Esophagus squamous epithelium (tissue), 5 donors: Measurements from ENCODE around the gene ADAM19. TPM values are rescaled to one million over a fixed set of nuclear protein-coding genes. Genes with fewer than 3 reads are reported as not detected.
A peak's percentile ranks its signal among the peaks of the same experiment; 100 is the strongest.

Experiments
- DNase-seq: peaks from one replicate; lab custom pipeline; 2025; lab: John Stamatoyannopoulos, UW
- H3K27ac ChIP-seq, 4 donors: fragments of 200-600 bp; sonication (generic); one replicate each; pipeline ENCODE4 v1.5.1; 2016 to 2019; ENCODE audit warnings: mild to moderate bottlenecking in 1 of 4
- H3K27me3 ChIP-seq, 4 donors: fragments of 200-600 bp; sonication (generic); 1 replicate in 3 of 4; 2 replicates in 1 of 4; pipeline versions ENCODE4 v1.5.1 to v1.6.0; 2017 to 2021; ENCODE audit warnings: antibody characterized with exemption in 1 of 4
- H3K36me3 ChIP-seq, 3 donors: fragments of 200-600 bp; sonication (generic); one replicate each; pipeline ENCODE4 v1.5.1; 2016 to 2019
- H3K4me1 ChIP-seq, 3 donors: fragments of 200-600 bp; sonication (generic); one replicate each; pipeline ENCODE4 v1.5.1; 2017 to 2019
- H3K4me3 ChIP-seq, 4 donors: fragments of 200-600 bp; sonication (generic); 1 replicate in 3 of 4; 2 replicates in 1 of 4; pipeline ENCODE4 v1.5.1; 2016 to 2019; ENCODE audit warnings: mild to moderate bottlenecking in 2 of 4, moderate library complexity in 1 of 4
- H3K9me3 ChIP-seq, 3 donors: fragments of 200-600 bp; sonication (generic); one replicate each; pipeline ENCODE4 v1.5.1; 2016 to 2019
- CTCF ChIP-seq, 6 experiments: fragments of 450-650 bp in 4 of 6; fragments of 200-600 bp in 2 of 6; sonication (generic) in 2 of 6; IDR thresholded peaks; one replicate each; pipeline ENCODE4 v1.5.1; 2016 to 2019; ENCODE audit warnings: antibody characterized with exemption in 6 of 6, mild to moderate bottlenecking in 4 of 6, moderate library complexity in 4 of 6
- POLR2A ChIP-seq, 4 donors: fragments of 450-650 bp; IDR thresholded peaks; one replicate each; pipeline ENCODE4 v1.6.1; 2017; ENCODE audit warnings: antibody characterized with exemption in 4 of 4, mild to moderate bottlenecking in 4 of 4, moderate library complexity in 3 of 4
- WGBS, 2 donors: methylation state at CpG; one replicate each; pipeline ENCODE4 v1.1.5; 2018; 5-methylcytosine and 5-hydroxymethylcytosine counted together
- intact Hi-C: fragments of 100-400 bp; cut with DNase I; formaldehyde crosslinking; loops from one replicate; pipeline ENCODE4 v1.15.0; 2022
- total RNA-seq, 4 donors: library from RNA; depleted of rRNA; stranded (reverse); fragments of >200 nt; gene quantifications; one replicate each; pipeline ENCODE4 v1.1.0, GENCODE V29; 2016
- donor health status: DM: yes; HTN: yes; CAD: no.

Gene ADAM19
- total RNA-seq, 4 donors from 2014 or later = 1.9 to 11.6 (median 4.3) TPM

GRCh38 chr5:157532022-157532421 lies 43.6 kb downstream of the ADAM19 start:
- intact Hi-C loops = no loop called here
- DNase-seq = no peak
- 80 to 83% methylated on average over 4 to 5 of the region's 5 CpGs for WGBS, 2 donors
- no peak overlapping the region for H3K4me3 ChIP-seq
- H3K4me1 ChIP-seq = peaks cover 0 to 48% (median 29%) of the 10 kb centered on the region in 3 donors
- no peaks in the 10 kb centered on the region for H3K27me3 ChIP-seq
- peak overlapping the region in 2 of 4 donors; percentile 68 to 82 for H3K27ac ChIP-seq
- H3K36me3 ChIP-seq = peaks cover 0 to 21% (median 0%) of the 10 kb centered on the region in 3 donors
- no peak for TF ChIP-seq CTCF (IDR thresholded peaks at IDR 0.05)
- TF ChIP-seq POLR2A (IDR thresholded peaks at IDR 0.05) = no peak
- H3K9me3 ChIP-seq = no peaks in the 10 kb centered on the region

- no peaks in the 10 kb centered on the region for H3K9me3 ChIP-seq
- DNase-seq = no peak
- TF ChIP-seq CTCF (IDR thresholded peaks at IDR 0.05) (no peak), POLR2A (IDR thresholded peaks at IDR 0.05) (no peak)
- WGBS, 2 donors = 81 to 85% methylated on average over 8 to 13 of the region's 13 CpGs
- H3K27ac ChIP-seq = no peak overlapping the region
- H3K4me1 ChIP-seq = peaks cover 0 to 43% (median 26%) of the 10 kb centered on the region in 3 donors
- intact Hi-C loops = no loop called here
- H3K27me3 ChIP-seq = no peaks in the 10 kb centered on the region
- H3K4me3 ChIP-seq = no peak overlapping the region
- H3K36me3 ChIP-seq = peaks cover 0 to 13% (median 0%) of the 10 kb centered on the region in 3 donors
Observed at GRCh38 chr5:157530226-157530972, 45.2 kb downstream of the ADAM19 start.

GRCh38 chr5:157529002-157529401 lies 46.6 kb downstream of the ADAM19 start:
- no peak for TF ChIP-seq CTCF (IDR thresholded peaks at IDR 0.05)
- TF ChIP-seq POLR2A (IDR thresholded peaks at IDR 0.05) = no peak

GRCh38 chr5:157528036-157528632 lies 47.4 kb downstream of the ADAM19 start:
- no peaks in the 10 kb centered on the region for H3K27me3 ChIP-seq
- H3K4me3 ChIP-seq = no peak overlapping the region
- H3K4me1 ChIP-seq = peaks cover 0 to 45% (median 13%) of the 10 kb centered on the region in 3 donors
- TF ChIP-seq CTCF (IDR thresholded peaks at IDR 0.05) = no peak
- TF ChIP-seq POLR2A (IDR thresholded peaks at IDR 0.05) = no peak
- H3K27ac ChIP-seq = peak overlapping the region in 3 of 4 donors; percentile 26 to 38 (median 36)
- H3K36me3 ChIP-seq = peaks cover 0 to 13% (median 0%) of the 10 kb centered on the region in 3 donors
- intact Hi-C loops = no loop called here
- DNase-seq = no peak
- no peaks in the 10 kb centered on the region for H3K9me3 ChIP-seq
- 73% methylated on average over 8 to 9 of the region's 9 CpGs for WGBS, 2 donors

More at GRCh38 chr5:157529002-157529401, 46.6 kb downstream of the ADAM19 start:
- Histone ChIP-seq H3K9me3 (no peaks in the 10 kb centered on the region), H3K4me3 (no peak overlapping the region), H3K27me3 (no peaks in the 10 kb centered on the region), H3K4me1 (peaks cover 0 to 48% (median 19%) of the 10 kb centered on the region in 3 donors), H3K36me3 (peaks cover 0 to 13% (median 0%) of the 10 kb centered on the region in 3 donors), H3K27ac (no peak overlapping the region)
- 44 to 85% methylated on average over 1 of the region's 1 CpG for WGBS, 2 donors
- intact Hi-C loops = no loop called here
- no peak for DNase-seq

- no peaks in the 10 kb centered on the region for H3K27me3 ChIP-seq
- H3K4me1 ChIP-seq = peaks cover 0 to 48% (median 18%) of the 10 kb centered on the region in 3 donors
- no peak for DNase-seq
- no peaks in the 10 kb centered on the region for H3K9me3 ChIP-seq
- intact Hi-C loops = no loop called here
- H3K4me3 ChIP-seq = no peak overlapping the region
- no peaks in the 10 kb centered on the region for H3K36me3 ChIP-seq
- peak overlapping the region in 3 of 4 donors; percentile 46 to 69 (median 63) for H3K27ac ChIP-seq
- TF ChIP-seq CTCF (IDR thresholded peaks at IDR 0.05) = no peak
- TF ChIP-seq POLR2A (IDR thresholded peaks at IDR 0.05) = no peak
- WGBS, 2 donors = 92 to 95% methylated on average over 4 of the region's 4 CpGs
Observed at GRCh38 chr5:157524887-157525286, 50.7 kb downstream of the ADAM19 start.
